ENCODE measurements around the gene ZSWIM4.

The ZSWIM4 gene

GRCh38 chr19:13807421-13808021, 12.3 kb downstream of the ZSWIM4 start:
- CTCF ChIA-PET: no interaction called here
- peaks cover 12% of the 10 kb centered on the region for H3K36me3 Mint-ChIP-seq
- peaks cover 3% of the 10 kb centered on the region for H3K4me1 Mint-ChIP-seq
- no peak overlapping the region for H3K4me3 Mint-ChIP-seq
- no peaks in the 10 kb centered on the region for H3K27me3 Mint-ChIP-seq
- H3K9me3 Mint-ChIP-seq: no peaks in the 10 kb centered on the region
- no peak for DNase-seq
- H3K27ac Mint-ChIP-seq: no peak overlapping the region

- no peaks in the 10 kb centered on the region for H3K9me3 Mint-ChIP-seq
- no peaks in the 10 kb centered on the region for H3K27me3 Mint-ChIP-seq
- H3K36me3 Mint-ChIP-seq: peaks cover 17% of the 10 kb centered on the region
- peaks cover 3% of the 10 kb centered on the region for H3K4me1 Mint-ChIP-seq
- no peak for DNase-seq
- no peak overlapping the region for H3K4me3 Mint-ChIP-seq
- CTCF ChIA-PET: no interaction called here
- no peak overlapping the region for H3K27ac Mint-ChIP-seq
Observed at GRCh38 chr19:13808856-13809255, 13.6 kb downstream of the ZSWIM4 start.

- DNase-seq: no peak
- Mint-ChIP-seq H3K27ac (no peak overlapping the region), H3K4me1 (peaks cover 5% of the 10 kb centered on the region), H3K9me3 (no peaks in the 10 kb centered on the region), H3K27me3 (no peaks in the 10 kb centered on the region), H3K4me3 (no peak overlapping the region), H3K36me3 (peaks cover 15% of the 10 kb centered on the region)
- CTCF ChIA-PET: no interaction called here
Observed at GRCh38 chr19:13812544-13812943, 17.3 kb downstream of the ZSWIM4 start.

GRCh38 chr19:13813147-13813546, 17.9 kb downstream of the ZSWIM4 start:
- Mint-ChIP-seq H3K4me3 (no peak overlapping the region), H3K36me3 (peaks cover 15% of the 10 kb centered on the region), H3K27ac (no peak overlapping the region), H3K9me3 (no peaks in the 10 kb centered on the region), H3K27me3 (no peaks in the 10 kb centered on the region), H3K4me1 (peaks cover 5% of the 10 kb centered on the region)
- CTCF ChIA-PET: no interaction called here
- DNase-seq: no peak

- no peak for DNase-seq
- no peaks in the 10 kb centered on the region for H3K27me3 Mint-ChIP-seq
- CTCF ChIA-PET: interaction anchor here (0.5 kb wide), 1 partner anchor 28 kb away, joined by 3 read pairs; no protein-coding TSS in a partner anchor
- no peaks in the 10 kb centered on the region for H3K9me3 Mint-ChIP-seq
- H3K36me3 Mint-ChIP-seq: peaks cover 11% of the 10 kb centered on the region
- H3K27ac Mint-ChIP-seq: no peak overlapping the region
- H3K4me3 Mint-ChIP-seq: no peak overlapping the region
- peaks cover 5% of the 10 kb centered on the region for H3K4me1 Mint-ChIP-seq
Observed at GRCh38 chr19:13814550-13814949, 19.3 kb downstream of the ZSWIM4 start.

GRCh38 chr19:13817018-13817614, 21.9 kb downstream of the ZSWIM4 start:
- Mint-ChIP-seq H3K36me3 (peaks cover 14% of the 10 kb centered on the region), H3K9me3 (no peaks in the 10 kb centered on the region), H3K4me3 (no peak overlapping the region), H3K4me1 (peaks cover 5% of the 10 kb centered on the region), H3K27ac (no peak overlapping the region), H3K27me3 (no peaks in the 10 kb centered on the region)
- no peak for DNase-seq
- CTCF ChIA-PET: no interaction called here

- H3K36me3 Mint-ChIP-seq: peaks cover 14% of the 10 kb centered on the region
- CTCF ChIA-PET: no interaction called here
- H3K9me3 Mint-ChIP-seq: no peaks in the 10 kb centered on the region
- H3K27ac Mint-ChIP-seq: no peak overlapping the region
- H3K4me3 Mint-ChIP-seq: no peak overlapping the region
- no peak for DNase-seq
- H3K4me1 Mint-ChIP-seq: peaks cover 5% of the 10 kb centered on the region
- no peaks in the 10 kb centered on the region for H3K27me3 Mint-ChIP-seq
Observed at GRCh38 chr19:13817615-13818371, 22.6 kb downstream of the ZSWIM4 start.

- Mint-ChIP-seq H3K27me3 (no peaks in the 10 kb centered on the region), H3K9me3 (no peaks in the 10 kb centered on the region), H3K27ac (no peak overlapping the region), H3K4me1 (peaks cover 5% of the 10 kb centered on the region), H3K4me3 (no peak overlapping the region), H3K36me3 (peaks cover 10% of the 10 kb centered on the region)
- DNase-seq: no peak
- CTCF ChIA-PET: interaction anchor here (0.6 kb wide), 2 partner anchors 15 to 18 kb away, joined by 3 to 4 read pairs; no protein-coding TSS in a partner anchor
Observed at GRCh38 chr19:13819238-13819637, 24.0 kb downstream of the ZSWIM4 start.

GRCh38 chr19:13821292-13821691, 26.0 kb downstream of the ZSWIM4 start:
- Mint-ChIP-seq H3K4me1 (peaks cover 5% of the 10 kb centered on the region), H3K27ac (no peak overlapping the region), H3K4me3 (no peak overlapping the region), H3K27me3 (no peaks in the 10 kb centered on the region), H3K9me3 (no peaks in the 10 kb centered on the region), H3K36me3 (peaks cover 17% of the 10 kb centered on the region)
- no peak for DNase-seq
- CTCF ChIA-PET: interaction anchor here (0.7 kb wide), 1 partner anchor 543 kb away, joined by 4 read pairs; no protein-coding TSS in a partner anchor

- no peak overlapping the region for H3K27ac Mint-ChIP-seq
- H3K9me3 Mint-ChIP-seq: no peaks in the 10 kb centered on the region
- H3K4me1 Mint-ChIP-seq: peaks cover 5% of the 10 kb centered on the region
- H3K4me3 Mint-ChIP-seq: no peak overlapping the region
- no peaks in the 10 kb centered on the region for H3K27me3 Mint-ChIP-seq
- CTCF ChIA-PET: interaction anchor here (0.6 kb wide), 1 partner anchor 546 kb away, joined by 3 read pairs; no protein-coding TSS in a partner anchor
- no peak for DNase-seq
- peaks cover 15% of the 10 kb centered on the region for H3K36me3 Mint-ChIP-seq
Observed at GRCh38 chr19:13823256-13823655, 28.0 kb downstream of the ZSWIM4 start.

- CTCF ChIA-PET: no interaction called here
- H3K9me3 Mint-ChIP-seq: no peaks in the 10 kb centered on the region
- H3K4me1 Mint-ChIP-seq: peaks cover 5% of the 10 kb centered on the region
- H3K4me3 Mint-ChIP-seq: no peak overlapping the region
- no peaks in the 10 kb centered on the region for H3K27me3 Mint-ChIP-seq
- DNase-seq: no peak
- H3K27ac Mint-ChIP-seq: no peak overlapping the region
- peaks cover 19% of the 10 kb centered on the region for H3K36me3 Mint-ChIP-seq
Observed at GRCh38 chr19:13823901-13824300, 28.7 kb downstream of the ZSWIM4 start.

- Mint-ChIP-seq H3K27ac (no peak overlapping the region), H3K27me3 (no peaks in the 10 kb centered on the region), H3K4me1 (peaks cover 5% of the 10 kb centered on the region), H3K4me3 (no peak overlapping the region), H3K36me3 (peaks cover 22% of the 10 kb centered on the region), H3K9me3 (no peaks in the 10 kb centered on the region)
- no peak for DNase-seq
- CTCF ChIA-PET: no interaction called here
Observed at GRCh38 chr19:13824703-13825102, 29.5 kb downstream of the ZSWIM4 start.

GRCh38 chr19:13825489-13826441, 30.5 kb downstream of the ZSWIM4 start:
- Mint-ChIP-seq H3K27me3 (no peaks in the 10 kb centered on the region), H3K27ac (no peak overlapping the region), H3K4me3 (no peak overlapping the region), H3K9me3 (no peaks in the 10 kb centered on the region), H3K36me3 (peaks cover 20% of the 10 kb centered on the region), H3K4me1 (peaks cover 5% of the 10 kb centered on the region)
- CTCF ChIA-PET: no interaction called here
- DNase-seq: no peak

All from activated naive CD4-positive, alpha-beta T cell treated with anti-CD3 and anti-CD28 coated beads, Interleukin-2, amount 10 ng/mL, durations not matched to agents 7 days and 5 days (primary cell).